Activated CD4-positive, alpha-beta T cell treated with anti-CD3 and anti-CD28 coated beads, Interleukin-10, Interleukin-2, amounts not matched to agents 100 ng/mL and 50 ng/mL, durations not matched to agents 16 hours and 8 hours (primary cell): ENCODE results near the gene ZNF701.
A peak's percentile ranks its signal among the peaks of the same experiment; 100 is the strongest.
"Not testable (repeated sequence)": the region's sequence is repeated elsewhere in the genome, so short reads cannot be mapped to it uniquely, and the experiment has no call there.

Experiments
- DNase-seq: peaks from one replicate; pipeline ENCODE4 v3.0.0-alpha.2; 2020

The ZNF701 gene

DNA sequence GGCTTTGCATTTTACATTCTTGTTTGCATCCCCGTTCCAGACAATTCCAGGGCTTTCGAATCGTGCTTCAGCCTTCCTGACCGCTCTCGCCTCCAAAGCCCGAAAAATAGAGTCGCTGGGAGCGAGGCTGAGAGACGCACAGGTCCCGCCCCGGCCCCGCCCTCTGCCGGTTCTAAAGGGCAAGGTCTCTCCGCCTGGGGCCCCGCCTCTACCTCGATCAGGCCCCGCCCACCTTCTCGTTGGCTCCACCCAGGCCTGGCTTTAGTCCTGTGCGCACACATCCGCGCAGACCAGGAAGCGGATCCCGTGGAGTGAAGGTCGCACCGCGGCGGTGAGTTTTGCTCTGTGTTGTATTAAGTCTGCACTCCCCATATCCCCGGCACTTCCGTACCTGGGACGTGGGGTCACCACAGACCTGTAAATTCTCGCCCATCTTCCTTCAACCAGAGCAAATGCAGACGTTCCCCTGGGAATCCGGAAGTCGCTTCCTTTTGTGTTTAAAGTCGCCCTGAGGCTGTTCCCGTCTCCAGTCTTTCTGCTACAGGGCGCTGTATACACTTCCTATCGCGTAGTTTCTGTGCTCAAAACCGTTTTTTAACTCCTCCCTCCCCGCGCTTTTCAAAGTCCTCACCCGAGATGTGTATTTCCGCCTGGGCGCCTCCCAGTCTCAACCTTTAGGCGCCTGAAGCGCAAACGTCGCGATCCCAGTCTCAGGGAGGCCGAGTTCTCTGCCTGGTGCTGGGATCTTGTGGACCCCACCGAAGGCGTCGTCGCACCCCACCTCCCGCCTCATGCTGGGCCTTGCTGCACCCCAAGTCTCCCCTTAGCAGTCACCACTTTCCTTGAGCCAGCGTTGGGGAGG lies at the start of gene ZNF701:
Gene ZNF701 (plus strand): TSS at position 288 of the 862 bp plus-strand sequence. CDS start 3,861 bp downstream, outside the sequence.
- peak; percentile 92 for DNase-seq

DNA sequence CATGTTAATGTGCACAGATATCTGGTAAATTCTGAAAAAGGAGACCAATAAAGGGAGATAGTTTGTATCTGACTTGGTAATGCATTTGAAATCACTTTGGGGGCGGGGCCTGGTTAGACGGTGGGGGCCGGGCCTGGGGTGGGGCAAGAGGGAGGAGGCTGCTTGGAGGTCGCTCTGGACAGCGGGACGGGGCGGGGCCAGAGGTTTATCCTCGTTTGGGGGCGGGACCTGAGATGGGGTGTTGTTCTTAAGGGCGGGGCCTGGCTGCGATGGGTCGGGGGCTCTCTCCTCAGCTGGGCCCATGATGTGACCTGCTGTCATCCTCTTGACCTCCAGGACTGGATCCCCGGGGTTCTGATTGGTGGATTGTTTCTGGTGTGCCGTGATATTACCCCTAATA lies 47.5 kb upstream of the ZNF701 start:
- DNase-seq: no peak

DNA sequence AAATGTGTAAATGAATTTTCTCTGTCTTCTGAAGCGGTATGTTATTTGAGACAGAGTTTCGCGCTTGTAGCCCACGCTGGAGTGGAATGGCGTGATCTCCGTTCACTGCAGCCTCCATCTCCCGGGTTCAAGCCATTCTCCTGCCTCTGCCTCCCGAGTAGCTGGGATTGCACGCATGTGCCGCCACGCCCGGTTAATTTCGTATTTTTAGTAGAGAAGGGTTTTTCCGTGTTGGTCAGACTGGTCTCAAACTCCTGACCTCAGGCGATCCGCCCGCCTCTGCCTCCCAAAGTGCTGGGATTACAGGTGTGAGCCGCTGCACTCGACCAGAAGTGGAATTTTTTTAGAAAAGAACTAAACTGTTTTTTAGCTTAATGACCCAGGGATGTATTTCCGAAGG lies 46.0 kb upstream of the ZNF701 start:
- no peak for DNase-seq

DNA sequence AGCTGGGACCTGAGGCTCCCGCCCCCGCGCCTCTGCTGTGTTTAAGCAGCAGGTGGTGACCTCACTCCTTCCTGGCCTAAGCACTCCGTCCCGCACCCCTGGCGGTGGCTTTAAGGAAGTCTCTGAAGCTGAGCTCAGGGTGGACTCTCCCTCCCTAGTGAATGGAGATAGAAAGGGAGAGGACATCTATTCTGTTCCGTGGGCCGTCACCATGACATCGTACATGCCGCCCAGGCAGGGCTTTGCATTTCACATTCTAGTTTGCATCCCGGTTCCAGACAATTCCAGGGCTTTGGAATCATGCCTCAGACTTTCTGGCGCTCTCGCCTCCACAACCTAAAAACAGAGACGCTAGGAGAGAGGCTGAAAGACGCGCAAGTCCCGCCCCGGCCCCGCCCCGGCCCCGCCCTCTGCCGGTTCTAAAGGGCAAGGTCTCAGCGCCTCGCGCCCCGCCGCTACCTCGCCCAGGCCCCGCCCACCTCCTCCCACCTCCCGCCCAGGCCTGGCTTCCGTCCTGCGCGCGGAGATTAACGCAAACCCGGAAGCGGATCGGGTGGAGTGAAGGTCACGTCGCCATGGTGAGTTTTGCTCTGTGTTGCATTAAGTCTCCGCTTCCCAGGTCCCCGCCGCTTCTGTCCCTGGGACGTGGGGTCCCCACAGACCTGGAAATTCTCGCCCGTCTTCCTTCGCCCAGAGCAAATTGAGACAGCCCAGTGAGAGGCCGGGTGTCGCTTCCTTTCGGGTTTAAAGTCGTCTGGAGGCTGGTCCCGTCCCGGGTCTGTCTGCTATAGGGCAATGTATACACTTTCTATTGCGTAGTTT lies 42.7 kb upstream of the ZNF701 start, which contains the start of gene ZNF808:
Gene ZNF808 (plus strand): TSS at position 535 of the 822 bp plus-strand sequence. CDS start 15,617 bp downstream, outside the sequence.
- peak; percentile 95 for DNase-seq

DNA sequence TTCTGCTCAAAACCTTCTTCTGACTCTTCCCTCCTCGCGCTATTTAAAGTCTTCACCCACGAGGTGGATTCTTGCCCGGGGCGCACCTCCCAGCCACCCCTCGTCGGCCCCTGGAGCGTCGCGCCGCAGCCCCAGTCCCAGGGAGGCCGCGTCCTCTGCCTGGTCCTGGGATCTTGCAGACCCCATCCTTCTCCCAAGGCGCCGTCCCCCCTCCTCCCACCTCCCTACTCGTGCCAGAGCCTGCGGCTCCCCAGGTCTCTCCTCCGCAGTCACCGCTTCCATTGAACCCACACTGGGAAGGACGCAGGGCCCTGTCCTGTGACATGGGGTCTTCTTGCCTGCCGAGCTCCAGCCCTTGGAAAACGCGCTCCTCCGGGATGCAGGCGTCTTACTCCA lies 42.1 kb upstream of the ZNF701 start:
- DNase-seq: no peak

DNA sequence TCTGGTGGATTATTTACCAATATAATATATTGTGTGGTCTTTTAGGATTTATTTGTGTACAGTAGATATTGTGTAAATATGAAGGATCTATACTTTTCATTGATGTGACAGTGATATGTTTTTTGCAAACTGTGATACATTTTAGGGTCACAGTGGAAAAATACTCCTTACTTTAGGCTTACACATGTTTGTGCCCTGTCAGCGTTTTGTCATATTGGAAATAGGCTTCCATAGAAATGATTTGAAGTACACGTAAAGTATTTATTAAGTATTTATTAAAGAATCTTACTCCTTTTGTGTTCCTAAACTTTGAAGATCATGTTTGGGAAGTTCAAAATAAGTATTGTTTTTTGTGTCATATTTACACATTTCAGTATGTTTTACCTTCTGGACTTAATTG lies 37.6 kb upstream of the ZNF701 start:
- DNase-seq: no peak

DNA sequence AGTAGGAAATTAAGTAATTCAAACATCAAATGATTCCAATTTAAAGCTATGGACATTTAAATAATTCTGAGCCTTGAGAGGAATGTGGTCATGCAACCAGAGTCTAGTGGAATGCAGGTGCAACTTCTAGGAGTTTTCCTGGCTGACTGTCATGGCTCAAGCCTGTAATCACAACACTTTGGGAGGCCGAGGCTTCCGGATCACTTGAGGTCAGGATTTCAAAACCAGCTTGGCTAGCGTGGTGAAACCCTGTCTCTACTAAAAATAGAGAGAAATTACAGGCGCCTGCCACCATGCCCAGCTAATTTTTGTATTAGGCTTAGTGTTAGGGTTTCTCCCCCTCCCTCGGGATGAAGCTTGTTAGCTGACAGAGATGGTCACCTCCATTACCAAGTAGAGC lies 36.2 kb upstream of the ZNF701 start:
- no peak for DNase-seq

DNA sequence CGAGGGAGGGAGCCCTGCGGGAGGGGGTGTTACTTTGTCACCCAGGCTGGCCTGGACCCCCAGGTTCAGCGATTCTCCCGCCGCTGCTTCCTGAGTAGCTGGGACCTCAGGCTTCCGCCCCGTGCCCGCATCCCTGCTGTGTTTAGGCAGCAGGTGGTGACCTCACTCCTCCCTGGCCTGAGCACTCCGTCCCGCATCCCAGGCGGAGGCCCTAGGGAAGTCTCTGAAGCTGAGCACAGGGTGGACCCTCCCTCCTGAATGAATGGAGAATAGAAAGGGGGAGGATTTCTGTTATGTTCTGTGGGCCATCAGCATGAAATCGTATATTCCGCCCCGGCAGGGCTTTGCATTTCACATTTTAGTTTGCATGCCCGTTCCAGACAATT lies 34.7 kb upstream of the ZNF701 start:
- peak; percentile 5 for DNase-seq

DNA sequence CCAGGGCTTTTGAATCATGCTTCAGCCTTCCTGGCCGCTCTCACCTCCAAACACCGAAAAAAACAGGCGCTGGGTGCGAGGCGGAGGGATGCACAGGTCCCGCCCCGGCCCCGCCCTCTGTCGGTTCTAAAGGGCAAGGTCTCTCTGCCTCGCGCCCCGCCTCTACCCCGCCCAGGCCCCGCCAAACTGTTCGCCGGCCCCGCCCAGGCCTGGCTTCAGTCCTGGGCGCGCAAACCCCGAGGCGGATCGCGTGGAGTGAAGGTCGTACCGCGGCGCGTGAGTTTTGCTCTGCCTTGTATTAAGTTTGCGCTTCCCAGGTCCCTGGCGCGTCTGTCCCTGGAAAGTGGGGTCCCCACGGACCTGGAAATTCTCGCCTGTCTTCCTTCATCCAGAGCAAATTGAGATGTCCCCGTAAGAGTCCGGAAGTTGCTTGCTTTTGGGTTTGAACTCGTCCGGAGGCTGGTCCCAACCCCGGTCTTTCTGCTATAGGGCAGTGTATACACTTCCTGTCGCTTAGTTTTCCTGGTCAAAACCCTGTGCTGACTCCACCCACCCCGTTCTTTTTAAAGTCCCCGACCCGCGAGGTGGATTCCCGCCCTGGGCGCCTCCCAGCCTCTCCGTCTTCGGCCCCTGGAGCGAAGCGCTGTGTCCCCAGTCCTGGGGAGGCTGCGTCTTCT lies 34.2 kb upstream of the ZNF701 start:
- DNase-seq: peak; percentile 89

DNA sequence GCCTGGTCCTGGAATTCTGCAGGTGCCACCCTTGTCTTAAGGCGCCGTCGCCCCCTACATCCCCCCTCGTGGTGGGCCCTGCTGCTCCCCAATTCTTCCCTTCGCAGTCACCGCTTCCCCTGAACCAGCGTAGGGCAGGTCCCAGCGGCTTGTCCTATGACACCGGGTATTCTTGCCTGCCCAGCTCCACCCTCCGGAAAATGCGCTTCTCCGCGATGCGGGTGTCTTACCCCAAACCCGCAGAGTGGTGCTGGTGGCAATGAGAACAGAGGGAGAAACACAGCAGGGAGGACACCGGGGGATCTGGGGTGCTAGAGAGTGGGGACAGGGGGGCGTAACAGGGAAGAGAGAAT lies 33.7 kb upstream of the ZNF701 start:
- peak; percentile 45 for DNase-seq

DNA sequence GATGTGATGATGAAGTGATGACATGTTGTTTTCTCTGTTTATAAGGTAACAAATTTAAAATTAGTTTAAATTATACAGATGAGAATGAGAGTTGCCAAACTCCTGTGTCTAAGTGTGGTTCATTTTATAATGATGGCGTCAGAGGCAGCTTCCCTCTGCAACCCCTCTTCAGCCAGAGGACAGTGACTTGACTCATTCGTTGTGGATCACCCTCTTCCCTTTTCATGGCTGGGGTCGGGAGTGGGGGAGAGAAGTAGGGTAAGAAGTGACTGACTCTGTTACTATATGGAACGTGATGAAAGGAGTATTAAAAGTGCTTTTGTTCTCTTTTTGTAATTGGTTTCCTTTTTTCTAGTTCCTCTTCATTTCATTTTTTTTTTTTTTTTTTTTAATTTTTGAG lies 31.3 kb upstream of the ZNF701 start:
- DNase-seq: not testable (repeated sequence)

DNA sequence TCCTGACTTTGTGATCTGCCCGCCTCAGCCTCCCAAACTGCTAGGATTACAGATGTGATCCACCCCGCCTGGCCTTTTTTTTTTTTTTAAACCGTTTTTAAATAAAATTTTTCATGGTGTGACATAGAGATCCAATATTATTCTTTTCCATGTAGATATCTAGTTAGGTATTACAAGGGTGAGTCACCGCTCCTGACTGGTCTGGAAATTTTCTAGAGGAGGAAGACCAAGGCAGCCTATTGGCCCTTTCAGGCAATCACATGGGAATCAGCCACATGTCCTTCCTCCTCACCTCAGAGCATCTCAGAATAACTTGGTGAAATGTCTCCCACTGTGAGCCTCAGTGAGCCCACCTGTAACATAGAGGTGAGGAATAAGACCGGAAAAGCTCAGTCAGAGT lies 28.9 kb upstream of the ZNF701 start:
- DNase-seq: not testable (repeated sequence)

DNA sequence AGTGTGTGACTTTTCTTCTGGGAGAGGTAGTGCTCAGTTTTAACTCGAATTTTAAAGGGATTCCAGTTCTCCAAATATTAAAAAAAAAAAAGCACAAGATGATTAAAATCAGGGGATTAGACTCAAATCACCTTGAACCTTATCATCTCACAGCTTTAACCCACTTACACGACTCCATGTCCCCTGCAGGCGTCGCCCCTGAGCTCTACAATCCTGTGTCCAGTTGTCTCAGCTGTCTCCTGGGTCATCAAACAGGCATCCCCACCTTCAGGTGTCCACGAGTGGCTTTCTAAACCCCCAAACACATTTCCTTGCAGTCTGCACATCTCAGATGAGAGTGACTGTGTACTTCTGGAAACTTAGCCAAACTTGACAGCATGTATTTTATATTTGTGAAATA lies 28.5 kb upstream of the ZNF701 start:
- DNase-seq: no peak

DNA sequence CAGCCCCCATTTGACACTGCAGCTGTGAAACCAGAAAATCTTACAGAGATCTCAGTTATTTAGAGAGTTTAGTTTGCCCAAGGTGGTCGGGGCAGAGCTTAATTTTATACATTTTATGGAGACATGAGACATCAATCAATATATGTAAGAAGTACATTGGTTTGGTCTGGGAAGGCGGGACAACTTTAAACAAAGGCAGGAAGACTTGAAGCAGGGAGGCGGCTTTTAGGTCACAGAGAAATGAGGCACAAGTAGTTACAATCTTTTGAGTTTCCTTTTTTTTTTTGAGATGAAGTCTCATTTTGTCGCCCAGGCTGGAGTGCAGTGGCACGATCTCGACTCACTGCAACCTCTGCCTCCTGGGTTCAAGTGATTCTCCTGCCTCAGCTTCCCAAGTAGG lies 27.5 kb upstream of the ZNF701 start:
- DNase-seq: not testable (repeated sequence)

DNA sequence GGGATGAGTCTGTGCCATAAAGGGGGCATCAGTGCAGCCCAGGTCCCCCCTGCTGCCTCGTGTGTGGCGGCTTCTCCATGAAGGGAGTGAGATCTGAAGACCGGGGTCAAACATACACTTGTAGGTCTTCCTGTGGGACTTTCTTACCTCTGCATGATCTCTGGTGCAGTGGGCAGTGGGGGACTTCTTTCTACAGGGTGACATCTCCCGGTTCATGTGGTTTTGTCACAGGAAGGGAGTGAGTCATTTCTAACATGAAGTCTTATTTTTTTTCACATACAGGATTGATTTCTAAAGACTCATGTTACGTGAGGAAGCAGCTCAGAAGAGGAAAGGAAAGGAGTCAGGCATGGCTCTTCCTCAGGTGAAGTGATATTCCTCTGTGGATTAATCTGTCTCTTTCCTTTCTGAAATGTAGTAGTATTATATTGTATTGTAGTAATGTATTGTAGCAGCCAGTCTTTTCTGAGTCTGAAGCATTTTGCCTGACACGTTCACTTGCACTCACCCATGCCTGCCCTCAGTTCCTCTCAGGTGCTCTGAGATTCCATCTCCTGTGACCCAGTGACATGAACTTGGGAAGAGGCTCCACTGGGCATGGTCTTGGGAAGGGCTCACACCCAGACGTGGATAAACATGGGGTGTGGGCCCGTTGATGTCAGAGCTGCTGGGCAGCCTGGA lies 27.0 kb upstream of the ZNF701 start:
- DNase-seq: peak; percentile 72

DNA sequence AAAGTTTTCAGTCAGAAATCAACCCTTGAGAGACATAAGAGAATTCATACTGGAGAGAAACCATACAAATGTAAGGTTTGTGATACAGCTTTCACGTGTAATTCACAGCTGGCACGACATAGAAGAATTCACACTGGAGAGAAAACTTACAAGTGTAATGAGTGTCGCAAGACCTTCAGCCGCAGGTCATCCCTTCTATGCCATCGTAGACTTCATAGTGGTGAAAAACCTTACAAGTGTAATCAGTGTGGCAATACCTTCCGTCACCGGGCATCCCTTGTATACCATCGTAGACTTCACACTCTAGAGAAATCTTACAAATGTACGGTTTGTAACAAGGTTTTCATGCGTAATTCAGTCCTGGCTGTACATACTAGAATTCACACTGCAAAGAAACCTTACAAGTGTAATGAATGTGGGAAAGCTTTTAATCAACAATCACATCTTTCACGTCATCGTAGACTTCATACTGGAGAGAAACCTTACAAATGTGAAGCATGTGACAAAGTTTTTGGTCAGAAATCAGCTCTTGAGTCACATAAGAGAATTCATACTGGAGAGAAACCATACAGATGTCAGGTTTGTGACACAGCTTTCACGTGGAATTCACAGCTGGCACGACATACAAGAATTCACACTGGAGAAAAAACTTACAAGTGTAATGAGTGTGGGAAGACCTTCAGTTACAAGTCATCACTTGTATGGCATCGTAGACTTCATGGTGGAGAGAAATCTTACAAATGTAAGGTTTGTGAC lies 15.7 kb upstream of the ZNF701 start:
- no peak for DNase-seq

DNA sequence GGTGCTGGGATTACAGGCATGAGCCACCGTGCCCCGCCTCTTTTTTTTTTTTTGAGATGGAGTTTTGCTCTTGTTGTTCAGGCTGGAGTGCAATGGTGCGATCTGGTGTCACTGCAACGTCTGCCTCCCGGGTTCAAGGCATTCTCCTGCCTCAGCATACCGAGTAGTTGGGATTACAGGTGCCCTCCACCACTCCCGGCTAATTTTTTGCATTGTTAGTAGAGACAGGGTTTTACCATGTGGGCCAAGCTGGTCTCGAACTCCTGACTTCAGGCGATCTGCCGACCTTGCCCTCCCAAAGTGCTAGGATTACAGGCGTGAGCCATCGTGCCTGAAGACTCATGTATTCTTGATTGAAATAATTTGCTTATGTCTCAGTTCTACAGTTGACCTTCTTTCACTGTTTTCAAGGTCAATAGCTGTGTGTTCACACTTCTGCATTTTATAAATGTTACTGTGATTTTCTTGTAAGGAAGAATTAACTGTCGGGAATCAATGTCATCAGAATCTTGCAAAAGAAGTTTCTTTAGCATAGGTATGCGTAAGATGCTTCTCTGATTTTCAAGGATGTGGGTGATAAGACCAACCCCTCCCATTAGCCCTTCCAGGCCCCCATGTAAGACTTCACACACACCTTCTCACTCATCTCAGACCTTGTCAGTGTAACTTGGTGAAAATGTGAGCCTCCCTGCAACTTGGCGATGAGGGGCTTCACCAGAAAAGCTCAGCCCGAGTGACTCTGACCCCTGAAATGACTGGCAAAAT lies 12.7 kb upstream of the ZNF701 start:
- no peak for DNase-seq

DNA sequence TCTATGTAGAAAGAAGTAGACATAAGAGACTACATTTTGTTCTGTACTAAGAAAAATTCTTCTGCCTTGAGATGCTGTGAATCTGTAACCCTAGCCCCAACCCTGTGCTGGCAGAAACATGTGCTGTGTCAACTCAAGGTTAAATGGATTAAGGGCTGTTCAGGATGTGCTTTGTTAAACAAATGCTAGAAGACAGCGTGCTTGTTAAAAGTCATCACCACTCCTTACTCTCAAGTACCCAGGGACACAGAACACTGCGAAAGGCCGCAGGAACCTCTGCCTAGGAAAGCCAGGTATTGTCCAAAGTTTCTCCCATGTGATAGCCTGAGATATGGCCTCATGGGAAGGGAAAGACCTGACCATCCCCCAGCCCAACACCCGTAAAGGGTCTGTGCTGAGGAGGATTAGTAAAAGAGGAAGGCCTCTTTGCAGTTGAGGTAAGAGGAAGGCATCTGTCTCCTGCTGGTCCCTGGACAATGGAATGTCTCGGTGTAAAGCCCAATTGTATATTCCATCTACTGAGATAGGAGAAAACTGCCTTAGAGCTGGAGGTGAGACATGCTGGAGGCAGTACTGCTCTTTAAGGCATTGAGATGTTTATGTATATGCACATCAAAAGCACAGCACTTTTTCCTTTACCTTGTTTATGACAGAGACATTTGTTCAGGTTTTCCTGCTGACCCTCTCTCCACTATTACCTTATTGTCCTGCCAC lies 11.2 kb upstream of the ZNF701 start:
- not testable (repeated sequence) for DNase-seq

DNA sequence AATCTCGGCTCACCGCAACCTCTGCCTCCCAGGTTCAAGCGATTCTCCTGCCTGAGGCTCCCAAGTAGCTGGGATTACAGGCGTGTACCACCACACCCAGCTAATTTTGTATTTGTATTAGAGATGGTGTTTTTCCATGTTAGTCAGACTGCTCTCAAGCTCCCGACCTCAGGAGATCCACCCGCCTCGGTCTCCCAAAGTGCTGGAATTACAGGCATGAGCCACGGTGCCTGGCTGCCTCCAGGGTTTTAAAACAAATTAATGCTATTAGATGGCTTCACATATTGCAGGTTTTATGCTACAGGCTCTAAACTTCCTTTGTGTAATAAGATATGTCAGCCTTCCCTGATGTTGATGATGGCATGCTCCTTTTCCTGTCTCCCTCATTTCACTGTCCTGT lies 8.5 kb upstream of the ZNF701 start:
- not testable (repeated sequence) for DNase-seq

DNA sequence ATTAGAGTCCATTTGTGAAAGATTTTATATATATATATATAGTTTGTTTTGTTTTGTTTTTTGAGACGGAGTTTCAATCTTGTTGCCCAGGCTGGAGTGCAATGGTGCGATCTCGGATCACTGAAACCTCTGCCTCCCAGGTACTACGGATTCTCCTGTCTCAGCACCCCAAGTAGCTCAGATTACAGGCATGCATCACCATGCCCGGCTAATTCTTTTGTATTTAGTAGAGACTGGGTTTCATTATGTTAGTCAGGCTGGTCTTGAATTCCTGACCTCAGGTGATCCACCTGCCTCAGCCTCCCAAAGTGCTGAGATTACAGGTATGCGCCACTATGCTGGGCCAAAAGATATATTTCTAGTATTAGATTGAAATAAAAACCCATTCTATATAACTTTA lies 4.0 kb upstream of the ZNF701 start:
- DNase-seq: no peak

DNA sequence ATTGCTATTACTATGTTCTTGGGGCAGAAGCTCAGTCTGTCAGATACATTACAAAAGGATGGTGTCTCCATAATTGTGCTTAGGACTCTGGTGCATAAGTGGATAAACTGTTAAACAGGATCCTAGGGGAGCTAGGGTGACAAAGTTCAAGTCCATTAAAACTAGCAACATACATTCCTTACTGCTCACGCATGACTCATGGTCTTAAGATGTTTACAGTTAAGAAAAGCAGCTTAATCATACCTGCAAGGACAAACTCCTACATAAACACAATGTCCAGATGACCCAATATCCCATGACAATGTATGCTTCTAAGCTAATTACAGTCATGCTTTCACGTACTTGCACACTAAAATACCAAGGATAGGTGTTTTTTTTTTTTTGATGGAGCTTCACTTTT lies 3.5 kb upstream of the ZNF701 start:
- no peak for DNase-seq
